ENCODE data around the gene TBC1D10A. TPM values are rescaled to one million over a fixed set of nuclear protein-coding genes. Genes with fewer than 3 reads are reported as not detected.

TBC1D10A gene
- total and polyA plus RNA-seq, 12 donors: 3.2 to 9.5 (median 5.7) TPM

DNA sequence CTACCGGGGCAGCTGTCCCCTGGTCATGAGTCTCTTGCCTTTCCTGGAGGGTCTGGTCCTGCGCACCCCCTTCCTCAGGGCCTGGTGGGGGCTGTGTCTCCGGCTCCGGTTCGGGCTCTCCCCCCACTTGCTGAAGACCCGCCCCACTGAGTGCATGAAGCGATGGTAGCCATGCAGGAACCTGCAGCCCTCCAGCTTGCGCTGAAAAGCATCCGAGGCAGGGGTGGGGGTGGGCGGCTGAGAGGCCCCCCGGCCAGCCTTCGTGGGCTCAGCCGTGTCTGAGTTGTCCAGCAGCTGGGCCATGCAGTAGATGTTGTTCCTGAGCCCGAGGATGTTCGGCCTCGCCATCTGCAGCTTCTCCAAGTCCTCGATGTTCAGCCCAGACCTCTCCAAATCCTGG lies 62.9 kb downstream of the TBC1D10A start:
- intact Hi-C loops (cut with DNase I): loop anchor here in 8 of 10 donors (1.0 to 10.0 kb wide), 6 partner anchors 23 to 221 kb away; partner anchors contain the start of gene RNF215 (in 6 of the 8)
- H3K27me3 ChIP-seq: peaks cover 0 to 25% (median 11%) of the 10 kb centered on the region in 7 donors
- peaks cover 0 to 10% (median 0%) of the 10 kb centered on the region in 9 donors for H3K36me3 ChIP-seq
- 83 to 88% methylated on average over 17 of the region's 17 CpGs for WGBS, 2 donors
- H3K4me1 ChIP-seq: peaks cover 0 to 59% (median 4%) of the 10 kb centered on the region in 9 donors
- no peaks in the 10 kb centered on the region for H3K9me3 ChIP-seq
- H3K27ac ChIP-seq: peak overlapping the region in 1 of 10 donors; percentile 71
- no peak for DNase-seq
- no peak for ATAC-seq
- TF ChIP-seq, protein P1, sequence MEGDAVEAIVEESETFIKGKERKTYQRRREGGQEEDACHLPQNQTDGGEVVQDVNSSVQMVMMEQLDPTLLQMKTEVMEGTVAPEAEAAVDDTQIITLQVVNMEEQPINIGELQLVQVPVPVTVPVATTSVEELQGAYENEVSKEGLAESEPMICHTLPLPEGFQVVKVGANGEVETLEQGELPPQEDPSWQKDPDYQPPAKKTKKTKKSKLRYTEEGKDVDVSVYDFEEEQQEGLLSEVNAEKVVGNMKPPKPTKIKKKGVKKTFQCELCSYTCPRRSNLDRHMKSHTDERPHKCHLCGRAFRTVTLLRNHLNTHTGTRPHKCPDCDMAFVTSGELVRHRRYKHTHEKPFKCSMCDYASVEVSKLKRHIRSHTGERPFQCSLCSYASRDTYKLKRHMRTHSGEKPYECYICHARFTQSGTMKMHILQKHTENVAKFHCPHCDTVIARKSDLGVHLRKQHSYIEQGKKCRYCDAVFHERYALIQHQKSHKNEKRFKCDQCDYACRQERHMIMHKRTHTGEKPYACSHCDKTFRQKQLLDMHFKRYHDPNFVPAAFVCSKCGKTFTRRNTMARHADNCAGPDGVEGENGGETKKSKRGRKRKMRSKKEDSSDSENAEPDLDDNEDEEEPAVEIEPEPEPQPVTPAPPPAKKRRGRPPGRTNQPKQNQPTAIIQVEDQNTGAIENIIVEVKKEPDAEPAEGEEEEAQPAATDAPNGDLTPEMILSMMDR (IDR thresholded peaks at IDR 0.05): no peak
- peak overlapping the region in 1 of 10 donors; percentile 32 for H3K4me3 ChIP-seq

DNA sequence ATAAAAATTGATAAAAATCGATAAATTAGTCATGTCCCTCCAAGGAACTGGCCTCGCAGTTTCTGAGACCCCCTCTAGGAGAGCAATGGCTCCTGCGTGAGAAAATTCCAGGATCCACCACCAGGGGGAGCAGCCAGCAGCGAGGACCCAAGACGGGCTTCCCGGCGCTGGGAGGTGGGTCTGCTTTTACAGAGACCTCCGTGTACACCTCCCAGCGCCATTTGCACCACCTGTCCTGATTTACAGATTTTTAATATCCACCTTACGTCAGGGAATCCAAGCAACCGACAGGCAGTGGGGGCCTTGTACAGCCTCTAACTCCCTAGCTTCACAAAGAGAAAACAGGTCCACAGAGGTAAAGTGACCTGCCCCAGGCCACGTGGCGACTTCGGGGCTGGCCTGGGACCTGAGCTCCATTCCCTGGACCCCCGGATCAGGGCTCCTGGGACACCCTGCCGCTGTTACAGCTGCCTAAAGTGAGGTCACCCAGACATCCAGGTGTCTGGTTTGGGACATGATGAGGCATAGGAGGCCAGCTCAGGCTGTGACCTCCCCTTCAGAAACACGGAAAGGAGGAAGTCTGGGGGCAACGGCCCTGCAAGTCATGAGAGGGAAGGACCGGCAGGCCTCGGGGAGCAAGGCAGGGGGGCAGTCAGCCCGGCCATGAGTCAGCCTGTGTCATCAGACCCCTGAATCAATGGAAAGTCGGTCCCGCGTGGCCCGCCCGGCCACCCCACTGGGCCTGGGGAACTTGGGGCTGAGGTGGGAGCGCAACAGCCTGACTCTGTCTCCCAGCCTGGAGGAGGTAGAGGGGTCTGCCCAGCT lies 63.6 kb downstream of the TBC1D10A start:
- intact Hi-C loops (cut with DNase I): loop anchor here in 8 of 10 donors (1.0 to 10.0 kb wide), 6 partner anchors 24 to 222 kb away; partner anchors contain the start of gene RNF215 (in 6 of the 8)
- Histone ChIP-seq H3K4me3 (peak overlapping the region in 5 of 10 donors; percentile 19 to 32 (median 25)), H3K4me1 (peaks cover 0 to 56% (median 4%) of the 10 kb centered on the region in 9 donors), H3K36me3 (peaks cover 0 to 10% (median 0%) of the 10 kb centered on the region in 9 donors), H3K27me3 (peaks cover 0 to 25% (median 11%) of the 10 kb centered on the region in 7 donors), H3K9me3 (no peaks in the 10 kb centered on the region), H3K27ac (peak overlapping the region in 1 of 10 donors; percentile 71)
- ATAC-seq: peak in 6 of 8 donors; percentile 8 to 59 (median 52)
- peak; percentile 71 to 76 for DNase-seq
- TF ChIP-seq, protein P1 (IDR thresholded peaks at IDR 0.05): peak; percentile 91 to 99 (median 97)
- 32% methylated on average over 27 of the region's 27 CpGs for WGBS, 2 donors

DNA sequence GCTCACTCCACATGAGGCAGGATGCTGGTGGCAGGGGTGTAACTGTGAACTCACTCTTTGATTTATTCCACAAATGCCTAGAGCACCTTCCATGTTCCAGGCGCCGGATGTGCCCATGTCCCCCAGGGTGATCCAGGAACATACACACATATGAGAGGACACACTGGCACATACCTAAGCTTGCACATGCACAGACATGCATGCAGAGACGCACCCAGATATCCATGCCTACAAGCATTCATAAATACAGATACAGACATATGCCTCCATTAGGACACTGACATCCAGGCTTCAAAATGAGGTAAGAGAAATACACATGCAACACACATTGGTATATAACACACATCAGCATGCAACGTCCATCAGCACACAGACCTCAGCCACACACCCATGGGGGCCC lies 64.6 kb downstream of the TBC1D10A start:
- Histone ChIP-seq H3K4me1 (peaks cover 0 to 47% (median 4%) of the 10 kb centered on the region in 9 donors), H3K27me3 (peaks cover 0 to 30% (median 14%) of the 10 kb centered on the region in 7 donors), H3K9me3 (no peaks in the 10 kb centered on the region), H3K36me3 (peaks cover 0 to 10% (median 0%) of the 10 kb centered on the region in 9 donors), H3K27ac (no peak overlapping the region), H3K4me3 (no peak overlapping the region)
- ATAC-seq (no peak), DNase-seq (no peak)
- intact Hi-C loops (cut with DNase I): loop anchor here in 7 of 10 donors (2.0 to 10.0 kb wide), 5 partner anchors 25 to 223 kb away; partner anchors contain the start of gene RNF215 (in 4 of the 7)
- TF ChIP-seq, protein P1 (IDR thresholded peaks at IDR 0.05): no peak
- 90 to 91% methylated on average over 4 of the region's 4 CpGs for WGBS, 2 donors

DNA sequence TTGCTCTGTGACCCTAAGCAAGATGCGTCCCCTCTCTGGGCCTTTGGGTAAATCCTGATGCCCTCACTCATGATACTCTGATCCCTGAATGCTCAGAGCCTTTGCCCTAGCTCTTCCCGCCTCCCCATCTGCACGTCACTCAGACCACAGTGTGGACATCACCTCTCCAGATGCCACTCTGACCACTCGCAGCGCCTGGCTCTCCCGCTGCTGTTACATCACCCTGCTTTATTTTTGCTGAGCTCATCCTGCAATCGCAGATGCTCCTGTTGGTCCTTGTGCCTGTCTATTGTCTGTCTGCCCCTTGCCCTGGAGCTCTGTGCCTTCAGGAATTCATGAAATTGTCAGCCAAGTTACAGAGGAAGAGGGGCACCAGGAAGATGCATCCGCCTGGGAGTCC lies 65.6 kb downstream of the TBC1D10A start:
- Histone ChIP-seq H3K27ac (peak overlapping the region in 1 of 10 donors; percentile 31), H3K9me3 (no peaks in the 10 kb centered on the region), H3K36me3 (peaks cover 0 to 10% (median 0%) of the 10 kb centered on the region in 9 donors), H3K27me3 (peaks cover 0 to 31% (median 20%) of the 10 kb centered on the region in 7 donors), H3K4me1 (peaks cover 0 to 49% (median 7%) of the 10 kb centered on the region in 9 donors), H3K4me3 (no peak overlapping the region)
- DNase-seq: no peak
- 83 to 84% methylated on average over 8 of the region's 8 CpGs for WGBS, 2 donors
- intact Hi-C loops (cut with DNase I): loop anchor here in 3 of 10 donors (5.0 to 10.0 kb wide), 2 partner anchors 126 to 224 kb away; partner anchors contain the start of gene RNF215 (in 1 of the 3)
- no peak for ATAC-seq
- TF ChIP-seq, protein P1 (IDR thresholded peaks at IDR 0.05): no peak
